HG03565 (cell line): ENCODE measurements around the gene TCEA2.

ENCODE experiments used
- ATAC-seq: cut with Tn5 transposase; IDR thresholded peaks from one replicate; pipeline ENCODE4 v1.9.1; 2021; ENCODE audit warnings: mild to moderate bottlenecking, moderate library complexity; ENCODE audit not compliant: unreplicated experiment

TCEA2 gene

DNA sequence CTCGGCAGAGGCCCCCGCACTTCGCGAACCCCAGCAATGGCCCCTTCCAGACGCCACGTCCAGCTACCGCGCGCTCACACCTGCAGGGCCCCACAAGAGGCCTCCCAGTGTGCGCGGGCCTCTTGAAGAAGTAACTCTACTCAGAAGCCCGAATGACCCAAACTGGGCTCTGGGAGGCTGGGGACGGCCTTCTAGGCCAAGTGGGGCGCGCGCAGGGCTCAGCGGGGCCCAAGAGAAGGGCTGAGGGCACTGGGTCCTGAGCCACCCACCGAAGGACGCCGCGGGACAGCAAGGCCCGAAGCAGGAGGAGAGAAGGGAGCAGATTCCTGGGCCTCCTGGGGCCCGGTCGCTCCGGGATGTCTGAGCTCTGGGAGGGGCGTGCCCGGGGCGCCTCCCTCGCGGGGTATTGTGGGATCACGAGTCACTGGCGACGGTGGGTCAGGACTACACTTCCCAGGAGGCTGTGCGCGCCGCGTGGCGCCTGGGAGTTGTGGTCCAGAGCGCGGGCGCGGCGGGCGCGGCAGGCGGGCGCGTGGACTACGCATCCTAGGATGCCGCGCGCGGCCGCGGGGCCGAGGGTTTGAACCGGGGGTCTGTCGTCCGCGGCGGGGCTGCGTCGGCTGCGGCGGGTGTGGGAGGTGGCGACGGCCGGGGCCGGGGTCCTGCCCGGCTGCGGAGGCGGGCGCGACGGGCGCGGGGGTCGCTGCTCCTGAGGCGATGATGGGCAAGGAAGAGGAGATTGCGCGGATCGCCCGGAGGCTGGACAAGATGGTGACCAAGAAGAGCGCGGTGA, at the start of gene TCEA2:
TSS of gene TCEA2 (plus strand) at position 603 of the 793 bp plus-strand sequence. CDS start at position 718, 115 bp downstream.
- ATAC-seq, result peak; percentile 66

- ATAC-seq, result no peak
These were observed 47.4 kb upstream of the TCEA2 start for GRCh38 chr20:64015635-64016034.

- no peak for ATAC-seq
These were observed 41.6 kb upstream of the TCEA2 start for GRCh38 chr20:64021124-64021975.

DNA sequence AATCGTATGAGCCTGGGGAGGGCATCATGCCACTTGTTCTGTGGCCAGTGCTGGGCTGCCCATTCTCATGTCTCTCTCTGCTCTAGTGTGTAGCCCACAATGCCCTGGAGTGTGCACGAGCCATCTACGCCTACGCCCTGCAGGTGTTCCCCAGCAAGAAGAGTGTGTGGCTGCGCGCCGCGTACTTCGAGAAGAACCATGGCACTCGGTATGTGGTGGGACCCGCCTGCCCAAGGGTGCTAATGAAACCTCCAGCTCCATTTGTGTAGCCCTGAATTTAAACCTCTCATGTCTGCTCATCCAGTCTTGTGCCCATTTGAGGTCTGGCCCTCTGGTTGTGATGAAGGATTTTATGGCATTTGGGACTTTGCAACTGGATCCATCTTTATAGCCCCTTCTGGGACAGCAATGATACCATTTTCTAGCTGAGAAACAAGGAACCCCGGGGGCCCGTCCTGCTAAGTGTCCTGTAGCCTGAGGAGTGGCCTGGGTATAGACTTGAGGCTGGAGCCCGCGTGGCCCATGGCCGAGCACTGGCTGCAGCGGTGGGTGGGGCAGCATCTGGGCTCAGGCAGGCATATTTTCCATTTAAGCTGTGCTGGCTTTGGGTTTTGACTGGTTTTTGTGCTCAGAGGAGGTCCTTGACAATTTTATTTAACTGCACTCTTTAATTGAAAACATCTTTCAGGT, 40.2 kb upstream of the TCEA2 start:
- no peak for ATAC-seq

- ATAC-seq, result no peak
These were observed 39.4 kb upstream of the TCEA2 start for GRCh38 chr20:64023361-64024140.

GRCh38 chr20:64024141-64024990, 38.6 kb upstream of the TCEA2 start:
- ATAC-seq, result no peak

DNA sequence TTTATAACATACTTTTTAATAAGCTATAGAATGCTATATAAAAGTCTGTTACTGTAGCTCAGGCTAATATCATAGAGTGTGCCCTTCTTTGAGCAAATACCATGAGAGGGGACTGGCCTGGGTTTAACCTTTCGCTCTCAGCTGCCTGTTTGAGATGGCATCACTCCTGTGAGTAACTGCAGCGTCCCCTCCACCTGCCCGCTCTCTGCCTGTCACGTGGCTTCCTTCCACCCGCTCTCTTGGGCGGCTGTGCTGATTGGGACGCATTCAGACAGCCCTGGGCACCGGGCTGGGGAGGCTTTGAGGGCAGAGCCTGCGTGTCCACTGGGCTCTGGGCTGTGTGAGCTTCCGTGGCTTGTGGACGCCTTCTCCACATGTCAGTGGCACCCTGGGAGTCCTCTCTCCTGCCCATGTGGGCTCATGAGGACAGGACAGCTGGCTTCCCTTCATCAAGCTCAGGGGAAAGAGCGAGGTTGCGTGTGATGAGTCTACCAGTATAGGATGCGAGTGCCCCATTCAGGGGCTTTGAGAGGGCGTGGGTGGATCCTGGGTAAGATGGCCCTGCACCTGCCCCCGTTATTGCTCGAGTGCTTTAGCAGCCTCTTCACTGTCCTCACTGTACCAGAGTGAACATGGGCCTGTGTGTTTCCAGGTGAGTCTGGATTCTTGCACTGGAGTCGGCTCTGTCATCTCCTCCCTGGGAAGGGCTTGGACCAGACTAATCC, 37.7 kb upstream of the TCEA2 start:
- no peak for ATAC-seq

DNA sequence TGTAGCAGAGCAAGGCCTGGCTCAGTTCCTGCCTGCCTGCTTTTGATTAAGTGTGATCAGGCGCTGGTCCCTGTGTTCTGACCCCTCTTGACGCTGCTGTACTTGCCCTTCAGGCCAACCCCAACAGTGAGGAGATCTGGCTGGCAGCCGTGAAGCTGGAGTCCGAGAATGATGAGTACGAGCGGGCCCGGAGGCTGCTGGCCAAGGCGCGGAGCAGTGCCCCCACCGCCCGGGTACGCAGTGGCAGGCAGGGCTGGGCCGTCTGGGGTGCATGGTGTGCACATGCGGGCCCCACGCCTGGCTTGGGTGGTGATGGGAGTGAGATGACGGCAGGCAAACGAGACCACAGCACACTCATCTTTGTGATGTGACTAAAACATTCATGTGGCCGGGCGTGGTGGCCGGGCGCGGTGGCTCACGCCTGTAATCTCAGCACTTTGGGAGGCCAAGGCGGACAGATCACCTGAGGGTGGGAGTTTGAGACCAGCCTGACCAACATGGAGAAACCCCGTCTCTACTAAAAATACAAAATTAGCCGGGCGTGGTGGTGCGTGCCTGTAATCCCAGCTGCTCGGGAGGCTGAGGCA, 37.1 kb upstream of the TCEA2 start:
- no peak for ATAC-seq

DNA sequence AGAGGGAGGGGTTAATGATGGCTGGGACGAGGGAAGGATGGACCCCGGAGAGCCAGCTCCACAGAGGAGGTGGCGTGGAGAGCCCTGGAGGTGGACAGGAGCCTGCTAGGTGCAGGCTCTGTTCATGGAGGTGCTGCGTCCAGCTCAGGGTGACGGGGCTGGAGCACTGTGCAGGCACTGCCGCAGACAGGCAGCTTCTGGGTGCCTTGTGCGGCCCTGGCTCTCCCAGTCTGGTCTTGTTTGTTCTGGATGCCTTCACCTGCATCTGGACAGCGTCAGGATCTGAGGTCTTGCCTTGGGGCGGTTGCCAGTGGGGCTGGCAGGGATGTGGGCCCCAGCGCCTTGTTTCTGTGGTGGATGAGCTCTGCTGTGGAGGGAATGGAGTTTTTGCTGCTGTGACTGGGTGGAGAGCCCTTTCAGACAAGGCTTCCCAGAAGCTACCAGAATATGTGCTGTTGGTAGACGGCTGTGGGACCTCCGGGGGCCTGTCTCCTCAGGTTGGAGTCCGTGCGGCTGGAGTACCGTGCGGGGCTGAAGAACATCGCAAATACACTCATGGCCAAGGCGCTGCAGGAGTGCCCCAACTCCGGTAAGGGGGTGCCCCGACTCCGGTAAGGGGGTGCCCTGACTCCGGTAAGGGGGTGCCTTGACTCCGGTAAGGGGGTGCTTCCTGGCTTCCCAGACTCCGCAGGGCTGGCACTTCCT, 34.9 kb upstream of the TCEA2 start:
- no peak for ATAC-seq

DNA sequence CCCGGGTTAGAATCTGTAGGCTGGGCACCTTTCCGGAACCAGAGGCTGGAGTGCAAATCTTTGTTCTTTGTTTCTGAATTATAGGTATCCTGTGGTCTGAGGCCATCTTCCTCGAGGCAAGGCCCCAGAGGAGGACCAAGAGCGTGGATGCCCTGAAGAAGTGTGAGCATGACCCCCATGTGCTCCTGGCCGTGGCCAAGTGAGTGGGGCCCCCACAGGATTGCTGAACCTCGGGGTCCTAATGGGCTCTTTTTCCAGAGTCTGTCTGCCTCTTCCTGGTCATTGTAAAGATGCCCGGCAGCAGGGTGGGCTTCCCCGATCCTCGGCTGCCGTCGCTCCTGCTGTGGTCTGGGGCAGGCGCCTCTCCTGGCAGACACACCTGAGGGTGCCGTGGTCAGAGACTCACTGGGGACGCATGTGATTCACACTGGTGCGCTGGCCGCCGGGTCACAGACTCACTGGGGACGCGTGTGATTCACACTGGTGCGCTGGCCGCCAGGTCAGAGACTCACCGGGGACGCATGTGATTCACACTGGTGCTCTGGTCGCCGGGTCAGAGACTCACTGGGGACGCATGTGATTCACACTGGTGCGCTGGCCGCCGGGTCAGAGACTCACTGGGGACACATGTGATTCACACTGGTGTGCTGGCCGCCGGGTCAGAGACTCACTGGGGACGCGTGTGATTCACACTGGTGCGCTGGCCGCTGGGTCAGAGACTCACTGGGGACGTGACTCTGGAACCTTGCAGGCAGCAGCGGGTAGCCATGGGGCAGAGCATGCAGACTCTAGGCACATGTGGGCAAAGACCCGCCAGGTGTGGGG, 33.5 kb upstream of the TCEA2 start:
- ATAC-seq, result no peak

DNA sequence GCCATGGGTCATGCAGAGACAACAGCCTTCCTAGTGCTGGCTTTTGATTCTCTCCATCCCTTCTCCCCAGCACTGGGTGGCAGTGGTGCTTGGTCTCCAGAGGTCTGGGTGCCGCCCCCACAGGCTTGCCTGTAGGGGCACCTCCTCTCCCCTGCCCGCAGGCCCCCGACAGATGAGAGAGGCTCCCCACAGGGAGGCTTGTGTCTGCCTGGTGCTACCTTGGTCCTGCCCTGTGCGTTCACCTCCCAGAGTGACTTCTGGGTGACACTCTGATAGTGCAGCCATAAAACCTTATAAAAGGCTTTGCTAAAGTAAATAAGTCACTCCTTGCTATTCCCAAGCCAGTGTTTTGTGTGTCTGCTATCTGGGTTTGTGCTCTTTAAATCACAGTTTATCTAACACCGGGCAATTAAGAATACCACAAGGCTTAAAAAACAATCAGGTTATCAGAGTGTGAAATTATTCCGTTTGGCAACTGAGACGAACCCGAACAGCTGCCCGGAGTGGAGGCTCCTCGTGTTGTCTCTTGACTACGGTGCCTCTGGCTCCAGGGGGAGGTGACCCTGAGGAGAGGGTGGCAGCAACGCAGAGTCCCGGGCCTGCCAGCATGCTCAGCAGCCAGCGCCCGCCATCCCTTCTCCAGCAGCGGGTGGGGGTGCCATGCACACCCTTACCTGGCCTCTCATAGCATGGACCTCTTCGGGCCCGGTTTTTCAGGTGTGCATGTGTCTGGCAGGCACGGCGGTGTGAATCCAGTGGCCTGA, 32.4 kb upstream of the TCEA2 start:
- ATAC-seq, result no peak

- no peak for ATAC-seq
These were observed 31.1 kb upstream of the TCEA2 start for GRCh38 chr20:64031822-64032314.

DNA sequence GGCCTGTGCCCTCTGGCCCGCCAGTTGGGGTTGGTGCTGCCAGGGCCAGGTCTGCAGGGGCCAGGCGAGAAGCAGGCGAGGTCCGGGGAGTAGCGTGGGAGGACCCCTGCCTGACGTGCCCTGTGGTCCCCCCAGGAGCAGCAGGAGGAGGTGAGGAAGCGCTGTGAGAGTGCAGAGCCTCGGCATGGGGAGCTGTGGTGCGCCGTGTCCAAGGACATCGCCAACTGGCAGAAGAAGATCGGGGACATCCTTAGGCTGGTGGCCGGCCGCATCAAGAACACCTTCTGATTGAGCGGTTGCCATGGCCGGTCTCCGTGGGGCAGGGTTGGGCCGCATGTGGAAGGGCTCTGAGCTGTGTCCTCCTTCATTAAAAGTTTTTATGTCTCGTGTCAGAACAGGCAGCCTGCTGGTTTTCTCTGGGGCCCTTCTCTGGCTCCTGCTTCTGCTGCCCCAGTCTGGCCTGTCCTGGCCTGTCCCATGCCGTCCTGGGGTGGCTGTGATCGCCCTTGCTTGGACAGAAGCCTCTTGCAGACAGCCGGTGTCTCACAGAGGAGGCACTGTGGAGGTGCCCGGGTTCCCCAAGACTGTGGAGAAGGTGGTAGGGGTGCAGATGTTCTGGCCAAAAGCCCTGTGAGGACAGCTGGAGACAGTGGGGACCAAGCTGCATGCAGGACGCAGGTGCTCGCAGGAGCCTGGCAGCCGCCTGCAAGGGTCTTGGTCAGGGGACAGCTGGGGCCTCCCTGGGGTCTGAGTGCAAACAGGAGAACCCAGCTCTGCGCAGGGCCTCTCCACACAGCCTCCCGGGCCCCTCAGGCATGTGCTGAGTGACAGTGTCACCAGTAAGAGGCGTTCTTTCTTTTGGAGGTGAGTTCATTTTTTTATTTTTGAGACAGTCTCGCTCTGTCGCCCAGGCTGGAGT, 30.0 kb upstream of the TCEA2 start:
- ATAC-seq, result no peak

- ATAC-seq, result no peak
These were observed 29.0 kb upstream of the TCEA2 start for GRCh38 chr20:64033981-64034493.
